Testis (tissue), 2 donors: Measurements from ENCODE around the gene ATG16L1.

Experiments
- CTCF ChIP-seq, 3 experiments: fragments of 450-650 bp in 2 of 3; fragments of 200-600 bp in 1 of 3; sonication (generic) in 1 of 3; IDR thresholded peaks; one replicate each; pipeline ENCODE4 v1.5.1; 2016 to 2019; ENCODE audit warnings: antibody characterized with exemption in 3 of 3, mild to moderate bottlenecking in 2 of 3, moderate library complexity in 1 of 3
- POLR2A ChIP-seq: fragments of 450-650 bp; IDR thresholded peaks from one replicate; pipeline ENCODE4 v1.6.1; 2017; ENCODE audit warnings: antibody characterized with exemption, mild to moderate bottlenecking, moderate library complexity

- TF ChIP-seq CTCF (IDR thresholded peaks at IDR 0.05) (no peak), POLR2A (no peak)
Measured at GRCh38 chr2:233342301-233342700, 90.8 kb downstream of the ATG16L1 start.
